ENCODE results near the gene MIPOL1. TPM values are rescaled to one million over a fixed set of nuclear protein-coding genes. Genes with fewer than 3 reads are reported as not detected.
"Not testable (repeated sequence)": the region's sequence is repeated elsewhere in the genome, so short reads cannot be mapped to it uniquely, and the experiment has no call there.

MIPOL1 gene
- total RNA-seq, 1 donor from 2014 or later, result 8.9 TPM

DNA sequence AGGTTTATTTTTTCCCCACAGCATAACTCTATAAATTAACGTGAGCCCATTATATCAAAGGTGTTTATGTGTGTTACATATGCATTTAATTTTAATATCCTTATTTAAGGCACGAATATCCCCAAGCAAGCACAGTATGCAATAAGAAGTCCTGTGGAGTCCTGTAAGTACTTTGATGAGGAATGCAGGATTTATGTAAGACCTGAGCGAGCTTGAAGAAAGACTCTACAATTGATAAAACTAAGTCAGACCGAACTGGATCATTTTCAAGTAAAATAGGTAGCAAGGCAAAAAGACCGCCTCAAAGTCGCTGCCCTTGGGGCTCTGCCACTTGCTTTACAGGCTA lies 26.1 kb upstream of the MIPOL1 start:
- H3K4me1 ChIP-seq, result peaks cover 39% of the 10 kb centered on the region
- no peaks in the 10 kb centered on the region for H3K36me3 ChIP-seq
- peak overlapping the region; percentile 91 for H3K27ac ChIP-seq (replicated peaks)
- H3K27me3 ChIP-seq (ENCODE audit: low read depth), result no peaks in the 10 kb centered on the region
- H3K9me3 ChIP-seq (replicated peaks), result no peaks in the 10 kb centered on the region
- peak overlapping the region; percentile 86 for H3K4me3 ChIP-seq
- no peak for TF ChIP-seq CTCF (IDR thresholded peaks at IDR 0.05; ENCODE audit: borderline replicate concordance)
- no peak for DNase-seq
- intact Hi-C loops (cut with micrococcal nuclease), result no loop called here

- no peaks in the 10 kb centered on the region for H3K36me3 ChIP-seq
- intact Hi-C loops (cut with micrococcal nuclease), result no loop called here
- H3K4me1 ChIP-seq, result peaks cover 39% of the 10 kb centered on the region
- peak; percentile 31 for TF ChIP-seq CTCF (IDR thresholded peaks at IDR 0.05; ENCODE audit: borderline replicate concordance)
- H3K27me3 ChIP-seq (ENCODE audit: low read depth), result no peaks in the 10 kb centered on the region
- DNase-seq, result peak; percentile 71
- H3K9me3 ChIP-seq (replicated peaks), result no peaks in the 10 kb centered on the region
- H3K4me3 ChIP-seq, result peak within 1 kb of the TSS; percentile 86
- peak within 1 kb of the TSS; percentile 91 for H3K27ac ChIP-seq (replicated peaks)
These were observed 25.5 kb upstream of the MIPOL1 start, which contains the start of gene SLC25A21 for GRCh38 chr14:37172024-37172869. SLC25A21 (minus strand) TSS chr14:37172606.

GRCh38 chr14:37172936-37173614 lies 24.7 kb upstream of the MIPOL1 start:
- H3K27ac ChIP-seq (replicated peaks), result peak overlapping the region; percentile 91

GRCh38 chr14:37179896-37180502 lies 17.7 kb upstream of the MIPOL1 start:
- no peak for DNase-seq
- H3K27ac ChIP-seq (replicated peaks), result no peak overlapping the region
- H3K9me3 ChIP-seq (replicated peaks), result no peaks in the 10 kb centered on the region
- intact Hi-C loops (cut with micrococcal nuclease), result no loop called here
- H3K4me1 ChIP-seq, result peaks cover 7% of the 10 kb centered on the region
- H3K27me3 ChIP-seq (ENCODE audit: low read depth), result peaks cover 9% of the 10 kb centered on the region
- H3K4me3 ChIP-seq, result no peak overlapping the region
- no peaks in the 10 kb centered on the region for H3K36me3 ChIP-seq
- TF ChIP-seq CTCF (IDR thresholded peaks at IDR 0.05; ENCODE audit: borderline replicate concordance), result no peak

More at GRCh38 chr14:37172936-37173614, 24.7 kb upstream of the MIPOL1 start:
- H3K4me1 ChIP-seq, result peaks cover 39% of the 10 kb centered on the region
- intact Hi-C loops (cut with micrococcal nuclease), result no loop called here
- TF ChIP-seq CTCF (IDR thresholded peaks at IDR 0.05; ENCODE audit: borderline replicate concordance), result no peak
- H3K36me3 ChIP-seq, result no peaks in the 10 kb centered on the region
- H3K4me3 ChIP-seq, result peak overlapping the region; percentile 86
- no peaks in the 10 kb centered on the region for H3K27me3 ChIP-seq (ENCODE audit: low read depth)
- DNase-seq, result no peak
- H3K9me3 ChIP-seq (replicated peaks), result no peaks in the 10 kb centered on the region

DNA sequence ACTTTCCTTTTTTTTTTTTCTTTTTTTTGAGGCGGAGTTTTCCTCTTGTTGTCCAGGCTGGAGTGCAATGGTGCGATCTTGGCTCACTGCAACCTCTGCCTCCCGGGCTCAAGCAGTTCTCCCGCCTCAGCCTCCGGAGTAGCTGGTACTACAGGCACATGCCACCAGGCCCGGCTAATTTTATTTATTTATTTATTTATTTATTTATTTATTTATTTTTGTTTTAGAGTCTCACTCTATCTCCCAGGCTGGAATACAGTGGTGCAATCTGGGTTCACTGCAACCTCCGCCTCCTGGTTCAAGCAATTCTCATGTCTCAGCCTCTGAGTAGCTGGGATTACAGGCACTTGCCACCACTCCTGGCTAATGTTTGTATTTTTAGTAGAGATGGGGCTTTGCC lies 16.9 kb upstream of the MIPOL1 start:
- intact Hi-C loops (cut with micrococcal nuclease); DNase-seq; H3K4me3 ChIP-seq; H3K9me3 ChIP-seq (replicated peaks); H3K4me1 ChIP-seq; H3K27ac ChIP-seq (replicated peaks); H3K36me3 ChIP-seq: not testable (repeated sequence)
- peaks cover 16% of the 10 kb centered on the region for H3K27me3 ChIP-seq (ENCODE audit: low read depth)
